Ectodermal cell (in vitro differentiated cells): ENCODE results near the gene SP140.
"Not testable (repeated sequence)": the region's sequence is repeated elsewhere in the genome, so short reads cannot be mapped to it uniquely, and the experiment has no call there.

Source experiments
- H3K27ac ChIP-seq: 2 replicates; pipeline ENCODE4 v1.7.0; 2013; ENCODE audit warnings: mild to moderate bottlenecking, low read depth, low read length; ENCODE audit not compliant: insufficient read depth, poor library complexity, severe bottlenecking
- H3K27me3 ChIP-seq: 2 replicates; pipeline ENCODE4 v1.7.0; 2013; ENCODE audit warnings: mild to moderate bottlenecking, low read length; ENCODE audit not compliant: insufficient read depth, control insufficient read depth, poor library complexity, severe bottlenecking
- H3K36me3 ChIP-seq: one replicate; pipeline ENCODE4 v1.7.0; 2013; ENCODE audit warnings: low read length; ENCODE audit not compliant: control insufficient read depth, insufficient read depth
- H3K4me1 ChIP-seq: one replicate; pipeline ENCODE4 v1.7.0; 2013; ENCODE audit warnings: low read length; ENCODE audit not compliant: control insufficient read depth, insufficient read depth
- H3K4me3 ChIP-seq: 2 replicates; pipeline ENCODE4 v1.7.0; 2013; ENCODE audit warnings: low read depth, low read length, control low read depth; ENCODE audit not compliant: insufficient read depth
- H3K9me3 ChIP-seq: 2 replicates; pipeline ENCODE4 v1.7.0; 2013; ENCODE audit warnings: mild to moderate bottlenecking, low read length, moderate library complexity; ENCODE audit not compliant: control insufficient read depth
- whole genome bisulfite sequencing, 2 experiments: methylation state at CpG; one replicate each; pipeline ENCODE4 v1.1.7; 2013; ENCODE audit warnings: missing lambda C conversion rate in 2 of 2; 5-methylcytosine and 5-hydroxymethylcytosine counted together

The SP140 gene

DNA sequence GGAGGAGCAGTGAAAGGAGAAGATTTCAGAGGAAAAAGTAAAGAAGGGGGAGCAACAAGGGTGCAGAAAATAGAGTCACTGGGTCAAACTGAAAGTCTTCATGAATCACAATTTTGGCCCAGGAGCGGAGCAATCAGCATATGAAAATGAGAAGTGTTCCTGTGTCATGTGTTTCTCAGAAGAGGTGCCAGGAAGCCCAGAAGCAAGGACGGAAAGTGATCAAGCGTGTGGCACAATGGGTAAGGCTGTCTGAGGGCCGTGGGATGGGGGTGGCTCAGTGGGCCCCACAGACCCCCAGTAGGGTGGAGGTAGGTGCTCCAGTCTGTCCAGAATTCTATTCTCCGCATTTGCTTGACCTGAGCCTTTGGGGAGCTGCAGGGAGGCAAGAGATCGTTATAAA is 44.2 kb downstream of the SP140 start:
- H3K27ac ChIP-seq: no peak overlapping the region
- H3K9me3 ChIP-seq: no peaks in the 10 kb centered on the region
- 95 to 96% methylated on average over 6 of the region's 6 CpGs for WGBS, 2 experiments
- H3K4me1 ChIP-seq: no peaks in the 10 kb centered on the region
- H3K4me3 ChIP-seq: no peak overlapping the region
- H3K36me3 ChIP-seq: no peaks in the 10 kb centered on the region
- no peaks in the 10 kb centered on the region for H3K27me3 ChIP-seq

- Histone ChIP-seq H3K4me3 (no peak overlapping the region), H3K9me3 (no peaks in the 10 kb centered on the region), H3K27me3 (no peaks in the 10 kb centered on the region), H3K36me3 (no peaks in the 10 kb centered on the region), H3K4me1 (no peaks in the 10 kb centered on the region), H3K27ac (no peak overlapping the region)
- WGBS, 2 experiments: 91 to 100% methylated on average over 2 of the region's 2 CpGs
Measured at GRCh38 chr2:230282936-230283335, 57.4 kb downstream of the SP140 start.

DNA sequence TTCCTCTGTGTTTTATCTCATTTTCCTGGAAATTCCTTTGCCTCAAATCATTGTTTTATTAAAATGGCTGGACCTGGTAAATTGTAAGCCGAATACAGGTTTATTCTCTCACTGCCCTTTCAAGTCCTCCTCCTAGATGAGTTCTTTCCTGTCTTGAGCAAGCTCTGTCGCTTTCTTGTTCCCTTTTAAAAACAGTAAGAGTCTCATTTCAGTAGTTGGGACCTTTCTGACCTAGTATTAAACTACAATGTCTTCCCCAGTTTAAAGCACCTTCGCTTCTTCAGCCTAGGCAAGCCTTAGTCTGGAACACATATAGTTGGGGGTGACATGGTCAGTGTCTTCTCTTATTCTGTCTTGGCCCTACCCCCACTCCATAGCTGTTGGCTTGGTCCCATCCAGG is 60.5 kb downstream of the SP140 start:
- no peak overlapping the region for H3K27ac ChIP-seq
- WGBS, 2 experiments: 91 to 92% methylated on average over 3 of the region's 3 CpGs

GRCh38 chr2:230289311-230289710 is 63.8 kb downstream of the SP140 start:
- H3K27me3 ChIP-seq, H3K36me3 ChIP-seq, H3K9me3 ChIP-seq, H3K27ac ChIP-seq, H3K4me3 ChIP-seq, H3K4me1 ChIP-seq: not testable (repeated sequence)
- WGBS, 2 experiments: 89 to 90% methylated on average over 4 of the region's 4 CpGs

More for the DNA sequence above, 60.5 kb downstream of the SP140 start:
- H3K36me3 ChIP-seq: no peaks in the 10 kb centered on the region
- no peak overlapping the region for H3K4me3 ChIP-seq
- no peaks in the 10 kb centered on the region for H3K27me3 ChIP-seq
- H3K4me1 ChIP-seq: no peaks in the 10 kb centered on the region
- no peaks in the 10 kb centered on the region for H3K9me3 ChIP-seq

DNA sequence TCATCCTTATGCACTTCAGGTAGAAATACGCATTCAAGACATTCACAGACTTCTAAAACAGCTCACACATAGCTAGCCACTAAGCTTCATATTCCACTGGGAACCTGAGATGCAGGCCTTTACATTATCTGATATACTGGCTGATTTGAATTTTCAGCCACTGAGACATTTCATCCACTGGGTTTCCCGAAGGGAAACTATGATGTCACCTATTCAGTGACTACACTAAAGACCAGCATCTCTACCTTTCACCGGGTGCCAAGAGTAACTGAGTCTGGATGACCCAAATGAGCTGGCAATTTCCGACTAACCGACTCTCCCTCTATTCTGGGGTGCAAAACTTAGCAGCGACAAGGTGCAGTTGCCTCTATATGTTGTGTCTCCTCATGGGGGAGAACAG is 69.7 kb downstream of the SP140 start:
- H3K27ac ChIP-seq: no peak overlapping the region
- no peaks in the 10 kb centered on the region for H3K4me1 ChIP-seq
- WGBS, 2 experiments: 95 to 96% methylated on average over 6 of the region's 6 CpGs
- no peaks in the 10 kb centered on the region for H3K27me3 ChIP-seq
- H3K36me3 ChIP-seq: no peaks in the 10 kb centered on the region
- no peaks in the 10 kb centered on the region for H3K9me3 ChIP-seq
- H3K4me3 ChIP-seq: no peak overlapping the region

DNA sequence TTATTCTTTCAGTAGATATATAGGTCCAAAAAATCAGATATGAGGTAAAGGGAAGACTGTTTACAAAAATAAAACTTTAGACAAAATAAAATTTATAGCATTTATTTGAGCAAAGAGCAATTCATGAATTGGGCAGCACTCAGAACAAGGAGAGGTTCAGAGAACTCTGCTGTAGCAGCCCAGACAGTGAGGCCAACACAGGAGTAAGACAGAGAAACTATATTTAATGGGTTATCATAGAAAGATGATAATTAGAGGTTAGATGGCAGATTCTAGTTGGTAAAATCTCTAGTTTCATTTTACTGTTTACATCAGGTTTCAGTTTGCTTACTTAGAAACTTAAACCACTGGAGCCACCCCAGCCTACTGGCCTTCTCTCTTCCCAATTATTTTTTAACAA is 71.4 kb downstream of the SP140 start:
- H3K4me3 ChIP-seq: no peak overlapping the region
- no peaks in the 10 kb centered on the region for H3K9me3 ChIP-seq
- no peak overlapping the region for H3K27ac ChIP-seq
- no peaks in the 10 kb centered on the region for H3K36me3 ChIP-seq
- H3K4me1 ChIP-seq: no peaks in the 10 kb centered on the region
- no peaks in the 10 kb centered on the region for H3K27me3 ChIP-seq

- Histone ChIP-seq H3K4me3 (no peak overlapping the region), H3K4me1 (no peaks in the 10 kb centered on the region), H3K27ac (no peak overlapping the region), H3K36me3 (no peaks in the 10 kb centered on the region), H3K27me3 (no peaks in the 10 kb centered on the region), H3K9me3 (no peaks in the 10 kb centered on the region)
- WGBS, 2 experiments: 90 to 94% methylated on average over 2 of the region's 2 CpGs
Measured at GRCh38 chr2:230299618-230300017, 74.1 kb downstream of the SP140 start.

DNA sequence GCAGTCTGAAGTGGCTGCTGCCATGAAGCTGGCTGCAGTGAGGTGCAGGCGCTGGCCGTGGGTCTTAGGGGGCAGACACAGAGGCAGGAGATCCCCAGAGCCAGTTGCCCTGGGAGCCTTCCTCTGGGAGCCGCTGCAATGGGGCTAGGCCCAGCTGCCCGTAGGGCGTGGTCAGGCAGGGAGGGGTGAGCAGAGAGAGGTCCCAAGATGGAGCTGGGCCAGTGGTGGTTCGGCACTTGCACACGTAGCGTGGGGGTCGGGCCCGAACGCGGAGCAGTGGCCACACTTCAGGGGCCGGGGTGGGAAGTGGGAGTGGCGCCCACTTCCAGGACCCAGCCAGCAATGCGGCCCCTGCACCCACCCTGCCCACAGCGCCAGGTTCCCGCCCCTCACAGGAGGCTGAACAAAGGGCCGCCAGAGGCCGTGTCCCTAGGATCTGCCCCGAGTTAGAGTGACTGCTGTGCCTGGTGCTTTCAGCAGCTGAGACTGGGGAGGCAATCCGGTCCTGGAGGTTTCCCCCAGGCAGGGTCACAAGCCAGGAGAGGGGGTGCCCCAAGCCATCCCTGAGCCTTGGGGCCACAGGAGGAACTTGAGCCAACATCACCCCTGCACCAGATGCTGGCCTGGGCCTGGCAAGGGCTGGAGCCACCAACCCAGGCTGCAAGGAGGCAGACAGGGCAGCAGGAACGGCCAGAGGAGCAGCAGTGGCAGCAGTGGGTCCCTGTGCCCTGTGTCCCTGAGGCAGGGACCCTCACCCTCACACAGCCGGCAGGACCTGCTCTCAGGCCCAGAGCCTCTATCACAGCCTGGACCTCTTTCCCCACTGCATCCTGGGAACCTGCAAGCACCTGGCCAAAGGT is 80.1 kb downstream of the SP140 start:
- Histone ChIP-seq H3K27ac (no peak overlapping the region), H3K4me1 (no peaks in the 10 kb centered on the region), H3K9me3 (no peaks in the 10 kb centered on the region), H3K4me3 (no peak overlapping the region), H3K27me3 (no peaks in the 10 kb centered on the region), H3K36me3 (no peaks in the 10 kb centered on the region)
- 91 to 92% methylated on average over 23 of the region's 23 CpGs for WGBS, 2 experiments

GRCh38 chr2:230306474-230306873 is 80.9 kb downstream of the SP140 start:
- H3K27me3 ChIP-seq: no peaks in the 10 kb centered on the region
- 69 to 72% methylated on average over 2 of the region's 2 CpGs for WGBS, 2 experiments

DNA sequence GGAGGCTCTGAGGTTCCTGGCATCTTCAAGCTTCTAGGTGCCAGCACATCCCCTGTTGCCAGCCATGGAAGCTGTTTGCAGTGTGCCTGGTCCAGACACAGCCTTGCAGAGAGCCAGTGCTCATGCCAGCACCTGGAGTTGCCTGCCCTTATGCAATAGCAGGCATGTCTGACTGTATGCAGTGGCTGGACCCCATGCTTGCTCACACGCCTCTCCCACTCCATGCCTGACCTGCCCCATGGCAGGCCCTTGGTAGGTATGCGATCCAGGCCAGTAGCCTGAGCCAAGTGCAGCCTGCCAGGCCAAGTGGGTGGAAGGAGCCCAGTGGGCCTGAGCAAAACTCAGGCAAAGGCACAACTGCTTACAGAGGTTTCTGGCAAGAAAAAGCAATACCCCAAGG is 81.9 kb downstream of the SP140 start:
- Histone ChIP-seq H3K27me3 (no peaks in the 10 kb centered on the region), H3K4me1 (no peaks in the 10 kb centered on the region), H3K27ac (no peak overlapping the region), H3K4me3 (no peak overlapping the region), H3K36me3 (no peaks in the 10 kb centered on the region), H3K9me3 (no peaks in the 10 kb centered on the region)
- 91 to 92% methylated on average over 2 of the region's 2 CpGs for WGBS, 2 experiments

More at GRCh38 chr2:230306474-230306873, 80.9 kb downstream of the SP140 start:
- Histone ChIP-seq H3K4me3 (no peak overlapping the region), H3K4me1 (no peaks in the 10 kb centered on the region), H3K27ac (no peak overlapping the region), H3K9me3 (no peaks in the 10 kb centered on the region), H3K36me3 (no peaks in the 10 kb centered on the region)
